DMS153 treated with DMSO at 0.1 percent for 48 hours (cell line): Measurements from ENCODE around the gene MOSPD3.
"Not testable (repeated sequence)": the region's sequence is repeated elsewhere in the genome, so short reads cannot be mapped to it uniquely, and the experiment has no call there.

Source experiments
- DNase-seq: peaks from one replicate; lab custom pipeline; 2025; ENCODE audit not compliant: unreplicated experiment; lab: John Stamatoyannopoulos, UW

MOSPD3 gene

GRCh38 chr7:100662194-100662776 is 49.9 kb downstream of the MOSPD3 start:
- DNase-seq, result not testable (repeated sequence)
